ENCODE results near the gene MEIS2. TPM values are rescaled to one million over a fixed set of nuclear protein-coding genes. Genes with fewer than 3 reads are reported as not detected.

The MEIS2 gene
- total and polyA plus RNA-seq, 12 donors: 21.1 to 64.5 (median 48.5) TPM

DNA sequence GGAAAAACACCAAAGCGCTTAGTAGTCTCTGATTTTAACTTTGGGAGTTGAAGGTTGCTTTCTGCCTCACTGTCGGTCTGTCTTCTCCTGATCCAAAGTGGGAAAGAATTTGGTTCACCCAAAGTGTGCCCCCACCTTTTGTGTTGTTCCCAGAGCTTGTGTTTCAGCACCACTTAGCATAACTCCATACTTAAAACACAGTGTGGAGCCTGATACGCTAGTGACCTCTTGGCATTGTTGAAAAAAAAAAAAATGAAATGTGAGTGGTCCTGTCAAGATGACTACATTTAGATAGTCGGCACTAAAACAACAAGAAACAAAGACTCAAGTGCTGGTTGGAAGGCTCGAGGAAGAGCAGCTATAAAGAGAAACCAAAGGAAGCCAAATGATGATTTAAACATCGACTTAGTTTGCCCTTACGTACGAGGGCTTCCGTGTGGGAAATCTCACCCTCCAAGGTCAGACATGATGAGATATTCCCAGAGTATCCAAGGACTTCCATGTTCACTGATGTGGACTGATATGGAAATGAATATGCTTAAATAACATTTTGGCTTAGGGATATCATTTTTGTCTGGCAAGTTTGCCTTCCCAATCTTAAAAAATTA lies 178.8 kb downstream of the MEIS2 start:
- DNase-seq (no peak), ATAC-seq (peak; percentile 46 to 80 (median 62))
- peaks cover 0 to 5% (median 0%) of the 10 kb centered on the region in 9 donors for H3K36me3 ChIP-seq
- peaks cover 0 to 46% (median 24%) of the 10 kb centered on the region in 9 donors for H3K4me1 ChIP-seq
- TF ChIP-seq, protein P1, sequence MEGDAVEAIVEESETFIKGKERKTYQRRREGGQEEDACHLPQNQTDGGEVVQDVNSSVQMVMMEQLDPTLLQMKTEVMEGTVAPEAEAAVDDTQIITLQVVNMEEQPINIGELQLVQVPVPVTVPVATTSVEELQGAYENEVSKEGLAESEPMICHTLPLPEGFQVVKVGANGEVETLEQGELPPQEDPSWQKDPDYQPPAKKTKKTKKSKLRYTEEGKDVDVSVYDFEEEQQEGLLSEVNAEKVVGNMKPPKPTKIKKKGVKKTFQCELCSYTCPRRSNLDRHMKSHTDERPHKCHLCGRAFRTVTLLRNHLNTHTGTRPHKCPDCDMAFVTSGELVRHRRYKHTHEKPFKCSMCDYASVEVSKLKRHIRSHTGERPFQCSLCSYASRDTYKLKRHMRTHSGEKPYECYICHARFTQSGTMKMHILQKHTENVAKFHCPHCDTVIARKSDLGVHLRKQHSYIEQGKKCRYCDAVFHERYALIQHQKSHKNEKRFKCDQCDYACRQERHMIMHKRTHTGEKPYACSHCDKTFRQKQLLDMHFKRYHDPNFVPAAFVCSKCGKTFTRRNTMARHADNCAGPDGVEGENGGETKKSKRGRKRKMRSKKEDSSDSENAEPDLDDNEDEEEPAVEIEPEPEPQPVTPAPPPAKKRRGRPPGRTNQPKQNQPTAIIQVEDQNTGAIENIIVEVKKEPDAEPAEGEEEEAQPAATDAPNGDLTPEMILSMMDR (IDR thresholded peaks at IDR 0.05): no peak
- intact Hi-C loops (cut with DNase I): loop anchor here in 1 of 10 donors (5.0 kb wide), 1 partner anchor 131 kb away; no protein-coding TSS in a partner anchor
- H3K4me3 ChIP-seq: peak overlapping the region in 1 of 10 donors; percentile 19
- no peaks in the 10 kb centered on the region for H3K9me3 ChIP-seq
- H3K27me3 ChIP-seq: no peaks in the 10 kb centered on the region
- WGBS, 2 donors: 24% methylated on average over 9 of the region's 9 CpGs
- peak overlapping the region in 9 of 10 donors; percentile 10 to 74 (median 51) for H3K27ac ChIP-seq

DNA sequence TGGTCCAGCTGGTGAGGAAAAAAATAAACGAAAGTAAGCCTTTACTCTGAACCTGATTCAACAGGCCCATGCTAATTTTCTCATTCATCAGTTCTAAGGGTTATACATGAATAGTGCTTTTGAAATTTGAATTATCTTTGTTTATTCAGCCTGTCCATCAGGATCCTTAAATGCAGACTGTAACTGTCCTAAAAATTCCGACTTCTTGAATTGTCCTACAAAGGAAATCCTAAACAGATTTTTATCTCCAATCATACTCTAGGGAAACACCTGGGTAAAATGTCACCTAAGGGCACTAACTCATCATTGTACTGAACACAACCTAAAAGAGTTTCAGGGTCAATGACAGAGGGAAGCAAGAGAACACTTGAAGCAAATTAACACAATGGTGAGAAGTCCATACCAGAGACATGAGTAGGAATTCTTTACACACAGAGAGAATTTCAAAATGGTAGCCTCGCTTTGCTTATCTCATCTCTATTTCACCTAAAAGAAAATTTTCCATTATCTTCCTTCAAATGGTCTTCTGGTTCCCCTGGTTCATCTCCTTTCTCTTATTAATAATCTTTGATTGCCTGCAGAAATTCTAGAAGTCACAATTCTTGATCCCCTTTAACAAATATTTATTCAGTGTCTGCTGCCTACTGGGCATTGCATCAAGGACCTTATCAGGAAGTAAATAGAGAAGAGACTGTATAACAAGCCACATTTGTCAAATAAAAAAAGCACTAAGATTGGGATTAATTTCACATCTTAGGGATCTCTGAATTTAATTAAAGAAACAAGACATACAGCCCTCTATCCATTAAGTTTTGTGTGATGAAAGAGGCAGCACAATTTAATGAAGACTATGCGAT lies 182.7 kb downstream of the MEIS2 start:
- no peaks in the 10 kb centered on the region for H3K27me3 ChIP-seq
- H3K36me3 ChIP-seq: peaks cover 0 to 5% (median 0%) of the 10 kb centered on the region in 9 donors
- H3K27ac ChIP-seq: no peak overlapping the region
- H3K9me3 ChIP-seq: no peaks in the 10 kb centered on the region
- H3K4me3 ChIP-seq: no peak overlapping the region
- TF ChIP-seq, protein P1 (IDR thresholded peaks at IDR 0.05): no peak
- intact Hi-C loops (cut with DNase I): no loop called here
- WGBS, 2 donors: 72 to 79% methylated on average over 4 of the region's 4 CpGs
- DNase-seq: no peak
- ATAC-seq: no peak
- H3K4me1 ChIP-seq: peaks cover 0 to 52% (median 26%) of the 10 kb centered on the region in 9 donors

DNA sequence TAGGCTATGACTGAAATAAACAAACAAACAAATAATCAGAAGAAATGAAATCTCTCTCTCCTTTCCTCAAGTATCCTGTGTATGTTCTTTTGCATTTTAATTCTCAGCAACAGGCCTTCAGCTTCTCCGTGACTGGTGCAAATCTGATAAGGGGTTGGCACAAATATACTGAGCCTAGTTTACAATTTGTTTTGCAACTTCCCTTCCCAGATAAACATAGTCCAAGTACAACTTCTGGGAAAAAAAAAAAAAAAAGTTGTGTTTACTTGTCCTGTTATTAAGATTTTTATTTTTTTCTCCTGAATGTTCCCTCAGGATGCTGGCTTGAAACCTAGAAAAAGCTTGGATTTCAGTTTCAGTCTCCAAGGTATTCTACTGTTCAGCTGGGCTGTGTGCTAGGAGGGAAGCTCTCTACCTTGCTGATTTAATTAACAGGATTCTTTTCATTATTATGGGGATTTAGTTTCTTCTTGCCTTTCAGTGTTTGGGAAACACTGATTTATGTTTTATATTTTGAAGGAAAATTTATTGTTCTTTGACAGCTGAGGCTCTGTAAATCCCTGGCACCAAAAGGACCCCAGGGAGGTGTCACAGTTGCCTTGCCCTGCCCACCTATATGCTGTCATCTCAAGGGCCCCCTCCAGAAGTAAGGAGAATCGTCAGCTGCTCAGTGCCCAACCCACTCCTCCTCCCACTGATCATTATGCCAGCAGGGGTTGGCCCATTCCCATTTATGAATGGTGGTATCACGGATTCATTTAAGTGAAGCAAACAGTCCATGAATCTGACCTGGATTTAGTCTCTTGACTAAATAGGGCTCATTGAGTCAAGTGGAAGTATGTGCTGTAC lies 185.2 kb downstream of the MEIS2 start:
- Histone ChIP-seq H3K36me3 (peaks cover 0 to 5% (median 0%) of the 10 kb centered on the region in 9 donors), H3K4me1 (peaks cover 0 to 45% (median 25%) of the 10 kb centered on the region in 9 donors), H3K27me3 (no peaks in the 10 kb centered on the region), H3K9me3 (no peaks in the 10 kb centered on the region), H3K27ac (peak overlapping the region in 9 of 10 donors; percentile 3 to 66 (median 45)), H3K4me3 (no peak overlapping the region)
- TF ChIP-seq, protein P1 (IDR thresholded peaks at IDR 0.05): no peak
- ATAC-seq (peak; percentile 44 to 81 (median 70)), DNase-seq (no peak)
- intact Hi-C loops (cut with DNase I): no loop called here
- WGBS, 2 donors: 27 to 31% methylated on average over 3 of the region's 3 CpGs

DNA sequence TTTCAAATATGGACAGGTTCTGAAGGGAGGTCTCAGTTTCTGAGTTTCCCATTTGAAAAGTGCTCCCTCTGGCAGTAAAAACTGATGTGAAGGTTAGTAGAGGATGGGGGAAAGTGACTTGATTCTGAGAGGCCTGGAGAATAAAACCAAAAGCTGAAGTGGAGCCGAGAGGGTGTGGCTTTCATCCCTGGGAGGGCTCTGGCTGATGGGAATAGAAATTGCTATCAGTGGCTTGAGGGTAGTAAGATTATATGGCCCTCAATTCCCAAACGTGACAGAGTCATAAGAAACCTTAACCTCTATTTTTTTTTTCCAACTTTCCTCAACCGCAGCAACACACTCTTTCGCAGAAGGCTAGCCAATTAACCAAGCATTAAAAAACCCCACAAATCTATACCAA lies 185.9 kb downstream of the MEIS2 start:
- Histone ChIP-seq H3K27me3 (no peaks in the 10 kb centered on the region), H3K36me3 (peaks cover 0 to 5% (median 0%) of the 10 kb centered on the region in 9 donors), H3K4me1 (peaks cover 0 to 45% (median 25%) of the 10 kb centered on the region in 9 donors), H3K27ac (peak overlapping the region in 8 of 10 donors; percentile 21 to 62 (median 45)), H3K4me3 (no peak overlapping the region), H3K9me3 (no peaks in the 10 kb centered on the region)
- DNase-seq (peak in 1 of 2 donors; percentile 39), ATAC-seq (peak; percentile 21 to 77 (median 60))
- TF ChIP-seq, protein P1 (IDR thresholded peaks at IDR 0.05): peak in 1 of 9 donors; percentile 10
- 24 to 41% methylated on average over 4 of the region's 4 CpGs for WGBS, 2 donors
- intact Hi-C loops (cut with DNase I): no loop called here

Measured in heart right ventricle (tissue), 16 donors.